HUES6 (cell line): ENCODE data around the gene ANP32A.

ENCODE experiments used
- H3K27ac ChIP-seq: 2 replicates; pipeline ENCODE4 v1.7.0; 2013; ENCODE audit warnings: low read depth, mild to moderate bottlenecking, low read length, inconsistent platforms
- H3K27me3 ChIP-seq: 2 replicates; pipeline ENCODE4 v1.6.1; 2013; ENCODE audit warnings: low read length; ENCODE audit not compliant: control insufficient read depth, insufficient read depth
- H3K36me3 ChIP-seq: 2 replicates; pipeline ENCODE4 v1.6.1; 2013; ENCODE audit warnings: low read length; ENCODE audit not compliant: control insufficient read depth, insufficient read depth
- H3K4me1 ChIP-seq: 2 replicates; pipeline ENCODE4 v1.6.1; 2013; ENCODE audit warnings: low read length; ENCODE audit not compliant: control insufficient read depth, insufficient read depth
- H3K4me3 ChIP-seq: 2 replicates; pipeline ENCODE4 v1.5.1; 2013; ENCODE audit warnings: low read depth, low read length
- H3K9ac ChIP-seq: one replicate; pipeline ENCODE4 v1.6.1; 2013; ENCODE audit warnings: mild to moderate bottlenecking, low read length
- H3K9me3 ChIP-seq: 2 replicates; pipeline ENCODE4 v1.6.1; 2013; ENCODE audit warnings: low read depth, low read length; ENCODE audit not compliant: control insufficient read depth, insufficient read depth

ANP32A gene

DNA sequence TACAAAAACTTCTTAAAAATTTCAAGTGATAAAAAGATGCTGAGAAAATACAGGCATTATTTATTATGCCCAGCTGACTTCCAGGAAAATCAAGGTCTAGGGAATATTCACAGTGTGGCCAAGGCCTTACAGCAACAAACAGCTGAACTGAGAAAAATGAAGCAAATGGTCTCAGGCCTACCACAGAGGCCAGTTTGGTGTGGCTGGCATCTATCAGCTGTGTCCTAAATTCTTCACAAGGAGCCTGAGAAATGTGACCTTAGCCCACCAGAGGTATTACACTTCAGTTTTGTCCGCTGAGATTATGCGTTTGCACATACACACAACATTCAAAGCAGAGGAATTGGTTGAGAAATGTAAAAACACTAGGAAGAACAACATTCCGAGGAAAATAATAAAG lies 77.4 kb downstream of the ANP32A start:
- H3K36me3 ChIP-seq: no peaks in the 10 kb centered on the region
- H3K9me3 ChIP-seq: no peaks in the 10 kb centered on the region
- H3K9ac ChIP-seq: no peak overlapping the region
- H3K4me3 ChIP-seq: no peak overlapping the region
- no peak overlapping the region for H3K27ac ChIP-seq
- H3K4me1 ChIP-seq: no peaks in the 10 kb centered on the region
- H3K27me3 ChIP-seq: no peaks in the 10 kb centered on the region

- no peak overlapping the region for H3K27ac ChIP-seq
- H3K27me3 ChIP-seq: no peaks in the 10 kb centered on the region
- H3K9ac ChIP-seq: no peak overlapping the region
These were observed 81.2 kb downstream of the ANP32A start for GRCh38 chr15:68739390-68740080.

DNA sequence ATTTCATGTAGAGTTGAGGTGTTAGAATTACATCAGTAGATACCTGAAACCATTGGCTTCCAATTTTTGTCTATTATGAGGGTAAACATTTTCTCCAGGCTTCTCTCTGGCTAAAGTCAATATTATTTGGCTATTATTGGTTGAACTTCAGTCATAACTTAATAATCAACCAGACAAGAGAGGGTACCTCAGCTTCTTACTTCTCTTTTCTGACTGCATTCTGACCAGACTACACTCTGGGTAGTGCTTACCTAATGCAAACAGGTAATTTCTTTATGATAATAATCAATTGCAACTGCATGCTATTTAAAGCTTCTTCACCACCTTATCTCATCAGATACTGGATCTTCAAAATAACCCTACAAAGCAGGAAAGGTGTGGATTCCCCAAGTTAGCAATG lies 85.1 kb downstream of the ANP32A start:
- Histone ChIP-seq H3K27ac (no peak overlapping the region), H3K9me3 (no peaks in the 10 kb centered on the region), H3K36me3 (no peaks in the 10 kb centered on the region), H3K27me3 (no peaks in the 10 kb centered on the region; the same call in 1 of the 2 replicates), H3K4me1 (peaks cover 11% of the 10 kb centered on the region), H3K4me3 (no peak overlapping the region), H3K9ac (no peak overlapping the region)

More at GRCh38 chr15:68739390-68740080, 81.2 kb downstream of the ANP32A start:
- no peaks in the 10 kb centered on the region for H3K4me1 ChIP-seq
- no peaks in the 10 kb centered on the region for H3K36me3 ChIP-seq
- H3K9me3 ChIP-seq: no peaks in the 10 kb centered on the region
- no peak overlapping the region for H3K4me3 ChIP-seq

DNA sequence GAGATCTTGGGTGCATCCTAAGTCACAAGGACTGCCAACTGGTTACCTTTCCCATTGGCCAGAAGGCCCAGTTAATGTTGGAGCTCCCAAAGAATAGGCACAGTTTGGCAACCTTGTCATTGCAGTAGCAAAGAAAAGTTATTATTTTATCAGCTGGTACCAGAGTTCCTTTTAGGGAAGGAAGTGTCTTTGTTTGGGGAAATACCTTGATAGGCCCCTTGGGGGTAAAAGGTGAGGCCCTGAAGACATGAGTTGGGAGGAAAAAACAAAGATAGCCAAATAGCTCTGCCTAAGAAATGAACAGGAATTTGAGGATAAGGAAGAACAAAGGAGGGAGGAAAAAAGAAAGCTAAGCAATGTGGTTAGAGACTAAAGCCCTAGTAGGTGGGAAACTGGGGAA lies 85.8 kb downstream of the ANP32A start:
- Histone ChIP-seq H3K4me1 (peaks cover 13% of the 10 kb centered on the region), H3K4me3 (no peak overlapping the region), H3K9me3 (no peaks in the 10 kb centered on the region), H3K9ac (no peak overlapping the region), H3K36me3 (no peaks in the 10 kb centered on the region), H3K27ac (no peak overlapping the region), H3K27me3 (no peaks in the 10 kb centered on the region; the same call in 1 of the 2 replicates)

- Histone ChIP-seq H3K4me1 (peaks cover 13% of the 10 kb centered on the region), H3K36me3 (no peaks in the 10 kb centered on the region), H3K9me3 (no peaks in the 10 kb centered on the region), H3K9ac (no peak overlapping the region), H3K27ac (no peak overlapping the region), H3K4me3 (no peak overlapping the region), H3K27me3 (no peaks in the 10 kb centered on the region; the same call in 1 of the 2 replicates)
These were observed 86.3 kb downstream of the ANP32A start for GRCh38 chr15:68734352-68734751.

DNA sequence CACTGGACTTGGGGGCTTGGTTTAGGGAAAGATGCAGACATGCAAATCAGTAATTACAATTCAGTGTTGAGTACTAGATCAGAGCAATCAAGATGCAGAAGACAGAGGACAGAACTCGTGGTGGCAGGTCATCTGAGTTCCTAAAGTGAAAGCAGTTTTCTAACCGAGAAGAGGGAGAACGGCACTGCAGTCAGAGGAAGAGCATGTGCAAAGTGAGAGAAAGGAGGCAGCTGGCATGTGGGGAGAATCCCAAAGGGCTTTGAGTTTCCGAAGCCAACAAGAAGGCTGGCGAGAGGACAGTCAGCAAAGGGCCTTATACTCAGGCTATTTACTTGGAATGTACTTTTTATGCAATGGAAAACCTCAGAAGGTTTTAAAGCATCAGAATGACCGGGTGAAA lies 87.0 kb downstream of the ANP32A start:
- no peaks in the 10 kb centered on the region for H3K9me3 ChIP-seq
- no peaks in the 10 kb centered on the region; the same call in 1 of the 2 replicates for H3K27me3 ChIP-seq
- H3K27ac ChIP-seq: no peak overlapping the region
- peaks cover 13% of the 10 kb centered on the region for H3K4me1 ChIP-seq
- H3K36me3 ChIP-seq: no peaks in the 10 kb centered on the region
- no peak overlapping the region for H3K9ac ChIP-seq
- H3K4me3 ChIP-seq: no peak overlapping the region

DNA sequence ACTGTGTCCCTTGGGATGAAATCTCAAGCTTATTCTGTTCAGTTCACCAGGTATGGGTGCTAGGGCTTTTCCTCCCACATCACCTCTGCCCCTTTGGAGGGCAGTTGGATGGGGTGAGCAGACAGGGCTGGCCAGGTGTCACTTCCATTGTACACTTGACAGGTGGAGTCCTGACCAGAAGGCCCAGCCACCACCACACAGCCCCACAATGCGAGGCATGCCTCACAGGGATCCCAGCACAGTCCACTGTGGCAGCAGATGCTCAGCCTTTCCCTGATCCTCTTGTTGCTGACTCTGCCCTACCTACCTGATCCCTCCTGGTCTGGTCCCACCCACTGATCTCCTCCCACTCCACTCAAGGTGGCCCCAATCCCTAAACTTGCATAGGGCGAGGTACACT lies 88.2 kb downstream of the ANP32A start:
- no peaks in the 10 kb centered on the region; the same call in 1 of the 2 replicates for H3K27me3 ChIP-seq
- H3K36me3 ChIP-seq: no peaks in the 10 kb centered on the region
- no peak overlapping the region for H3K9ac ChIP-seq
- peaks cover 13% of the 10 kb centered on the region for H3K4me1 ChIP-seq
- no peaks in the 10 kb centered on the region for H3K9me3 ChIP-seq
- H3K4me3 ChIP-seq: no peak overlapping the region
- no peak overlapping the region for H3K27ac ChIP-seq

- Histone ChIP-seq H3K27me3 (no peaks in the 10 kb centered on the region; the same call in 1 of the 2 replicates), H3K9me3 (no peaks in the 10 kb centered on the region), H3K4me1 (peaks cover 13% of the 10 kb centered on the region), H3K27ac (no peak overlapping the region), H3K36me3 (no peaks in the 10 kb centered on the region), H3K9ac (no peak overlapping the region), H3K4me3 (no peak overlapping the region)
These were observed 89.5 kb downstream of the ANP32A start for GRCh38 chr15:68730976-68731897.

DNA sequence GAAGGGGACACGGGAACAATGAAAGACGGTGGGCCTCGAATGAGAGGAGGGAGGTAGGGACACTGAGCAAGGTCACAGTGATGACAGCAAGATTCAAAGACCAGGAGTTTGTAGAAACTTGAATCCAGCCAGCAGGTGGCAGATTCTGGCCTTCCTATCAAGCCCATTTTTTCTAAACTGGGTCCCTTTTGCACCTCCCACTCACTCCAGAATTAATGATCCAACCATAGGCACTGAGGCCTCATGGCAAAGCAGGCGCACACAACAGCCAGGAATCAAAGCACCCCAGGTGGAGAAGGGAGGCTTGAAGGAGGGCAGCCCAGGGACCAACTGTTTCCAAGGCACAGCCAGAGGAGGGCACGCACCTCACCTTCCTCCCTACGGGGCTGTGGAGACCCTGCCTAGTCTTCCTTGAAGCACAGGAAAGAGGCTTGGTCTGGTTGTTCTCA lies 90.2 kb downstream of the ANP32A start:
- Histone ChIP-seq H3K9ac (no peak overlapping the region), H3K27me3 (no peaks in the 10 kb centered on the region; the same call in 1 of the 2 replicates), H3K4me3 (no peak overlapping the region), H3K27ac (no peak overlapping the region), H3K36me3 (no peaks in the 10 kb centered on the region), H3K9me3 (no peaks in the 10 kb centered on the region), H3K4me1 (peaks cover 15% of the 10 kb centered on the region)

DNA sequence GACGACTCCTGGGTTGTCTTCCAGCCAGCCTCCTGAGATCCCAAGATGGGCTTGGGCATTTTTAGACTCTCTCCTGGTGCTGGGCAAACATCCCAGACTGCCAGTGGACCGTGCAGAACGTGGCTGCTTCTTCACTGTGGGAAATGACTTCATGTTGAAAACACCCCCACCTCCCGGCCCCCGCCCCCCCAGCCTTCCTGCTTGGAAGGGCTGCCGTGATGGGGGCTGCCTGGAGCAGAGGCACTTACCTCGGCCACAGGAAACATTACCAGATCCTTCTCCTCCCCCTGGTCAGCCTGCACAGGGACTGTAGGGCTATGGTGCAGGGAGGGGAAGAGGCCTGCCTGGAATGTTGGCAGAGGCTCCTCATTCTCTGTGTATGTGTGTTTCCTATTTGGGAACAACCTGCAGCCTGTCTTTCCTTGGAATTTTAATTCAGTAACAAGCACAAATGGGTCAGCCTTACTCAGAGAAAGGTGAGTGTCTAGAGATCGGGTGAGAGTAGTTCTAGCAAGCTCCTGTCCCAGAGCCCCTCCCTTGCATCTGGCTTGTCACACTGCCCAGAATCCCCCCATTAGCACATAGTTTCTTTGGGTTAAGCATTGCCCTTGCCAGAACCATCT lies 90.8 kb downstream of the ANP32A start:
- Histone ChIP-seq H3K9me3 (no peaks in the 10 kb centered on the region), H3K36me3 (no peaks in the 10 kb centered on the region), H3K27me3 (no peaks in the 10 kb centered on the region; the same call in 1 of the 2 replicates), H3K4me3 (no peak overlapping the region), H3K4me1 (peaks cover 15% of the 10 kb centered on the region), H3K27ac (no peak overlapping the region), H3K9ac (no peak overlapping the region)
